Measurements from ENCODE around the gene NPHP4. TPM values are rescaled to one million over a fixed set of nuclear protein-coding genes. Genes with fewer than 3 reads are reported as not detected.

Gene NPHP4
- total RNA-seq, 4 donors from 2014 or later: 6.7 to 19.9 (median 10.5) TPM

DNA sequence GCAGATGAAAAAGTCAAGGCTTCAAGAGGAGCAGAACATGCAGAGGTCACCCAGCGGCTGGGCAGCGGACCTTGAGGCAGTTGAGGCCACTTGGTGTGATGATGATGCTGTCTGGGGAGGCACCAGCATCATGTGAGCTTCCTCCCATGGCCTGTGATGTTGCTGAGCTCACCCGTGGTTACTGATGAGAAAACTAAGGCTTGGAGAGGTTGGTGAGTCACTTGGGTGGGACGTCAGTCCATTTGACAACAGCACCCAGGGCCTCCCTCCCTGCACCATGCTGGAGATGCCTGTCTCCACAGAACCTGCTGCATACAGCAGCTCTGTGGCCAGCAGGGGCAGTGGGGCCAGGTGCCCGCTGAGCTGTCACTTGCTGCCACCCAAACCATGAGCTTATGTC, 146.8 kb downstream of the NPHP4 start:
- Histone ChIP-seq H3K36me3 (no peaks in the 10 kb centered on the region), H3K27me3 (peaks cover 8% of the 10 kb centered on the region), H3K4me1 (no peaks in the 10 kb centered on the region), H3K27ac (no peak overlapping the region), H3K9me3 (no peaks in the 10 kb centered on the region), H3K4me3 (no peak overlapping the region)
- DNase-seq: no peak
- TF ChIP-seq POLR2A (IDR thresholded peaks at IDR 0.05): no peak
- intact Hi-C loops (cut with DNase I; ENCODE audit: low total_unique reads): no loop called here
- in situ Hi-C loops (cut with MboI; ENCODE audit: low pct_ligation_motif_present in 1 of 4, low pct_unique_long_range_greater_than_20kb in 1 of 4, low sequenced_read_pairs in 3 of 4): no loop called here
- WGBS, 2 donors (ENCODE audit: low coverage in 1 of 2): 70% methylated on average over 5 of the region's 5 CpGs; no CpG with 5 or more reads in 1 of the 2 donors

DNA sequence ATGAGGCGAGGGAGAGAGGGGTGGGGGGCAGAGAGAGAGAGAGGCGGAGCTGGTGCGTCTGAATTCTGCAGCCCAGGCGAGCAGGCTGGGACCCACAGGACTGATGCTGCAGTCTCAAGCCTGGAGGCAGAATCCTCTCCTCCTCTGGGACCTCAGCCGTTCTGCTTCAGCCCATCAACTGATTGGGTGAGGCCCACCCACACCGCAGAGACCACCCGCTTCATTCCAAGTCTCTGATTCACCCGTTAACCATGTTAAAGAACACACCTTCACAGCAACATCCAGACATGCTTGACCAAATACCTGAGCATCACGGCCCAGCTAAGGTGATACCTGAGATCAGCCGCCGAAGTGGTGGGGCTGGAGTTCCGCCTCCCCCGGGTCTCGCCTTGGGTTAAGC, 147.8 kb downstream of the NPHP4 start:
- intact Hi-C loops (cut with DNase I; ENCODE audit: low total_unique reads) (no loop called here), in situ Hi-C loops (cut with MboI; ENCODE audit: low pct_ligation_motif_present in 1 of 4, low pct_unique_long_range_greater_than_20kb in 1 of 4, low sequenced_read_pairs in 3 of 4) (no loop called here)
- Histone ChIP-seq H3K4me1 (no peaks in the 10 kb centered on the region), H3K36me3 (no peaks in the 10 kb centered on the region), H3K27ac (no peak overlapping the region), H3K4me3 (no peak overlapping the region), H3K9me3 (no peaks in the 10 kb centered on the region), H3K27me3 (peaks cover 8% of the 10 kb centered on the region)
- TF ChIP-seq POLR2A (IDR thresholded peaks at IDR 0.05): no peak
- no peak for TF ChIP-seq EP300 (IDR thresholded peaks at IDR 0.05; ENCODE audit: low read depth)
- no peak for TF ChIP-seq POLR2AphosphoS5 (IDR thresholded peaks at IDR 0.05)
- TF ChIP-seq, protein P1, sequence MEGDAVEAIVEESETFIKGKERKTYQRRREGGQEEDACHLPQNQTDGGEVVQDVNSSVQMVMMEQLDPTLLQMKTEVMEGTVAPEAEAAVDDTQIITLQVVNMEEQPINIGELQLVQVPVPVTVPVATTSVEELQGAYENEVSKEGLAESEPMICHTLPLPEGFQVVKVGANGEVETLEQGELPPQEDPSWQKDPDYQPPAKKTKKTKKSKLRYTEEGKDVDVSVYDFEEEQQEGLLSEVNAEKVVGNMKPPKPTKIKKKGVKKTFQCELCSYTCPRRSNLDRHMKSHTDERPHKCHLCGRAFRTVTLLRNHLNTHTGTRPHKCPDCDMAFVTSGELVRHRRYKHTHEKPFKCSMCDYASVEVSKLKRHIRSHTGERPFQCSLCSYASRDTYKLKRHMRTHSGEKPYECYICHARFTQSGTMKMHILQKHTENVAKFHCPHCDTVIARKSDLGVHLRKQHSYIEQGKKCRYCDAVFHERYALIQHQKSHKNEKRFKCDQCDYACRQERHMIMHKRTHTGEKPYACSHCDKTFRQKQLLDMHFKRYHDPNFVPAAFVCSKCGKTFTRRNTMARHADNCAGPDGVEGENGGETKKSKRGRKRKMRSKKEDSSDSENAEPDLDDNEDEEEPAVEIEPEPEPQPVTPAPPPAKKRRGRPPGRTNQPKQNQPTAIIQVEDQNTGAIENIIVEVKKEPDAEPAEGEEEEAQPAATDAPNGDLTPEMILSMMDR (IDR thresholded peaks at IDR 0.05): no peak
- DNase-seq: no peak
- WGBS, 2 donors (ENCODE audit: low coverage in 1 of 2): 75% methylated on average over 14 of the region's 14 CpGs; no CpG with 5 or more reads in 1 of the 2 donors

DNA sequence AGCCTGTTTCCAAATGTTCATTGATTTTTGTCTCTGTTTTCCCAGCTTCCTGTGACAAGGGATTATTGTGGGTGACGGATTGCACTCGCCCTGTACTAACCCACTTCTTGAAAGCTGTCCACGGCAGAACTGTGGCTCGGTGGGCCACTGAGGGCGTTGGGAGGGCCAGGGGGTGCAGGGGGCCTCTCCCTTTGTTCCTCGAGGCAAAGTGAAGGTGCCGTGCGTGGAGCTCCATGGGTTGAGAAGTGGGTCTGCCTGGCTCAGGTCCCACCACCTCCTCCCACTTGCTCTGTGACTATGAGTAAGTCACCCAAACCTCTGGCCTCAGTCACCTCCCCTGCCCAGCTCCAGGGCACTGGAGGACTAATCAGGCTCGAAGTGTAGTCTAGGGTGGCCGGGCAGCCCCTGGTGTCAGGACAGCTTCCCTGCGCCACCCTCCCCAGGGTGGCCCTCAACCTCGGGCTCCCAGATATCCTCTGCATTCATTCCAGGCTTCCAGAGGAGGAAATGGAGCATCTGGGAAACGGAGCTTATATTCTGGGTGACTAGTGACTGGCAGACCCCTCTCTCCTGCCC, 148.6 kb downstream of the NPHP4 start:
- in situ Hi-C loops (cut with MboI; ENCODE audit: low pct_ligation_motif_present in 1 of 4, low pct_unique_long_range_greater_than_20kb in 1 of 4, low sequenced_read_pairs in 3 of 4): no loop called here
- Histone ChIP-seq H3K36me3 (no peaks in the 10 kb centered on the region), H3K4me3 (no peak overlapping the region), H3K27me3 (peaks cover 8% of the 10 kb centered on the region), H3K9me3 (no peaks in the 10 kb centered on the region), H3K27ac (no peak overlapping the region), H3K4me1 (no peaks in the 10 kb centered on the region)
- intact Hi-C loops (cut with DNase I; ENCODE audit: low total_unique reads): no loop called here
- WGBS, 2 donors (ENCODE audit: low coverage in 1 of 2): 60 to 67% methylated on average over 1 to 13 of the region's 13 CpGs
- TF ChIP-seq, protein P1 (IDR thresholded peaks at IDR 0.05): no peak
- TF ChIP-seq POLR2A (IDR thresholded peaks at IDR 0.05): no peak
- no peak for TF ChIP-seq EP300 (IDR thresholded peaks at IDR 0.05; ENCODE audit: low read depth)
- TF ChIP-seq POLR2AphosphoS5 (IDR thresholded peaks at IDR 0.05): no peak
- no peak for DNase-seq

DNA sequence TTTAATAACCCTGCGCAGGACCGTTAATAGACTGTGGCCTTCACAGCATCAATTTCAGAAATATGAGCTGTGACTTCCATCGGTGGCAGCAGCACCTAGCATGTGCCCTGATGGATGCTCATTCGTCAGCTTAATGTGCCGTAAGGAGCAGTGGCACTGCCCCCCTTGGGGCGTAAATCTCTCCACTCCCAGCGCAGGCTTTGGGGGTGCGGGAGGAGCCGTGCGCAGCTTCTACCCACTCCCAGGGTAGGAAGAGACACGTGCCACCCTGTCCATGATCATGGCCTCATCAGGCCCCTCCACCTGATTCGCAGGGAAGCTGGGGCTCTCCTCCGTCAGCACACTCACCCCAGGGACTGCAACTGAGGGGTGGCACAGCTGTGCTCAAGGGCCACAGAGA, 149.5 kb downstream of the NPHP4 start:
- Histone ChIP-seq H3K27ac (no peak overlapping the region), H3K4me1 (no peaks in the 10 kb centered on the region), H3K9me3 (no peaks in the 10 kb centered on the region), H3K36me3 (no peaks in the 10 kb centered on the region), H3K4me3 (no peak overlapping the region), H3K27me3 (peaks cover 8% of the 10 kb centered on the region)
- no peak for DNase-seq
- TF ChIP-seq, protein P1 (IDR thresholded peaks at IDR 0.05): no peak
- TF ChIP-seq EP300 (IDR thresholded peaks at IDR 0.05; ENCODE audit: low read depth): no peak
- in situ Hi-C loops (cut with MboI; ENCODE audit: low pct_ligation_motif_present in 1 of 4, low pct_unique_long_range_greater_than_20kb in 1 of 4, low sequenced_read_pairs in 3 of 4): no loop called here
- intact Hi-C loops (cut with DNase I; ENCODE audit: low total_unique reads): no loop called here
- WGBS, 2 donors (ENCODE audit: low coverage in 1 of 2): 85 to 100% methylated on average over 1 to 12 of the region's 13 CpGs

DNA sequence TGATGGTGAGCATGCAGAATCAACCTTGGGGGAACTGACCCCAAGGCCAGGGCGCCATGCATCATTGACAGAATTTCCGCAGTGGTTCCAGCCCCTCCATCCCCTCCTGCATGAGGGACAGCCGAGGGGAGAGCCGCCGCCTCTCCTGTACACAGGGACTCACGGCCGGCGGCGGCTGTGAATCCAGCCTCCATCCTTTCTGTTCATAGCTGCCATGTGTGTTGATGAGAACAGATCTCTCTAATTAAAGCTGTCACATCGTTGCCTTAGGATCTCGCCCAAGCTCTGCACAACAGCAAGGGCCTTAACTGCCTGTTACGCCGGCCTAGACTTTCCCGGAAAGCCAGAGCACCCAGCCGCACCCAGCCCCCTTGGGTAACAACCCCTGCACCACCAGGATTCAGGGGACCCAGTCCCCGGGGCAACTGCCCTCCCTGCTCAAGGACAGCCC, 151.6 kb downstream of the NPHP4 start:
- DNase-seq: no peak
- H3K4me3 ChIP-seq: no peak overlapping the region
- H3K4me1 ChIP-seq: no peaks in the 10 kb centered on the region
- intact Hi-C loops (cut with DNase I; ENCODE audit: low total_unique reads) (no loop called here), in situ Hi-C loops (cut with MboI; ENCODE audit: low pct_ligation_motif_present in 1 of 4, low pct_unique_long_range_greater_than_20kb in 1 of 4, low sequenced_read_pairs in 3 of 4) (no loop called here)
- no peaks in the 10 kb centered on the region for H3K9me3 ChIP-seq
- TF ChIP-seq EP300 (IDR thresholded peaks at IDR 0.05; ENCODE audit: low read depth) (no peak), POLR2A (IDR thresholded peaks at IDR 0.05) (no peak), POLR2AphosphoS5 (IDR thresholded peaks at IDR 0.05) (no peak)
- TF ChIP-seq, protein P1 (IDR thresholded peaks at IDR 0.05): no peak
- H3K27me3 ChIP-seq: peaks cover 3% of the 10 kb centered on the region
- WGBS, 2 donors (ENCODE audit: low coverage in 1 of 2): 84 to 100% methylated on average over 1 to 15 of the region's 16 CpGs
- no peaks in the 10 kb centered on the region for H3K36me3 ChIP-seq
- H3K27ac ChIP-seq: no peak overlapping the region

Measured in transverse colon (tissue), 4 donors.